Keratinocyte (primary cell): ENCODE measurements around the gene TGFBRAP1. TPM values are rescaled to one million over a fixed set of nuclear protein-coding genes. Genes with fewer than 3 reads are reported as not detected.

Experiments
- DNase-seq: peaks from one replicate; pipeline ENCODE4 v3.0.0-alpha.2; 2011; ENCODE audit warnings: low read depth, missing footprints, low spot score
- FAIRE-seq: peaks from 2 replicates; lab custom pipeline; 2011; peaks lifted over from hg19 to GRCh38; lab: Jason Lieb, UNC
- H2AFZ ChIP-seq: 2 replicates; pipeline ENCODE4 v1.6.0; 2012; ENCODE audit warnings: low read length, control low read depth, inconsistent platforms; ENCODE audit not compliant: control insufficient read depth
- H3K27ac ChIP-seq: 2 replicates; pipeline ENCODE4 v1.5.1; 2011; ENCODE audit warnings: low read length; ENCODE audit not compliant: control insufficient read depth, insufficient read depth
- H3K27me3 ChIP-seq: 3 replicates; pipeline ENCODE4 v1.6.0; 2011; ENCODE audit warnings: low read length; ENCODE audit not compliant: control insufficient read depth, insufficient read depth; ENCODE audit errors: extremely low read depth
- H3K36me3 ChIP-seq, 2 experiments: 2 replicates in 1 of 2; 3 replicates in 1 of 2; pipeline ENCODE4 v1.5.1; 2011; ENCODE audit warnings: low read length in 2 of 2, mild to moderate bottlenecking in 1 of 2; ENCODE audit not compliant: control insufficient read depth in 2 of 2, insufficient read depth in 2 of 2; ENCODE audit errors: extremely low read depth in 1 of 2
- H3K4me1 ChIP-seq: 3 replicates; pipeline ENCODE4 v1.5.1; 2011; ENCODE audit warnings: low read length; ENCODE audit not compliant: control insufficient read depth, insufficient read depth; ENCODE audit errors: extremely low read depth
- H3K4me2 ChIP-seq: 3 replicates; pipeline ENCODE4 v1.6.0; 2011; ENCODE audit warnings: low read depth, low read length; ENCODE audit not compliant: control insufficient read depth, insufficient read depth; ENCODE audit errors: extremely low read depth
- H3K4me3 ChIP-seq, 3 experiments: fragments of 200-600 bp in 1 of 3; sonication (generic) in 1 of 3; 2 replicates in 2 of 3; 3 replicates in 1 of 3; pipeline ENCODE4 v1.5.1; 2011 to 2016; ENCODE audit warnings: low read length in 3 of 3, mild to moderate bottlenecking in 3 of 3, control low read depth in 2 of 3, inconsistent platforms in 1 of 3, low read depth in 1 of 3, mixed read lengths in 1 of 3, mixed run types in 1 of 3, moderate library complexity in 1 of 3; ENCODE audit not compliant: control insufficient read depth in 2 of 3, insufficient read depth in 2 of 3; ENCODE audit errors: extremely low read depth in 1 of 3
- H3K79me2 ChIP-seq: 2 replicates; pipeline ENCODE4 v1.6.0; 2012; ENCODE audit warnings: low read length; ENCODE audit not compliant: control insufficient read depth, insufficient read depth
- H3K9ac ChIP-seq: 3 replicates; pipeline ENCODE4 v1.6.0; 2011; ENCODE audit warnings: low read length; ENCODE audit not compliant: control insufficient read depth, insufficient read depth; ENCODE audit errors: extremely low read depth
- H3K9me1 ChIP-seq: 3 replicates; pipeline ENCODE4 v1.6.0; 2011; ENCODE audit warnings: low read length; ENCODE audit not compliant: control insufficient read depth, insufficient read depth; ENCODE audit errors: extremely low read depth
- H3K9me3 ChIP-seq: 2 replicates; pipeline ENCODE4 v1.5.1; 2012; ENCODE audit warnings: low read depth, low read length; ENCODE audit not compliant: control insufficient read depth
- H4K20me1 ChIP-seq: 3 replicates; pipeline ENCODE4 v1.6.0; 2011; ENCODE audit warnings: low read length; ENCODE audit not compliant: control insufficient read depth, insufficient read depth; ENCODE audit errors: extremely low read depth
- CTCF ChIP-seq, 3 experiments: IDR thresholded peaks in 1 of 3; conservative IDR thresholded peaks in 1 of 3; optimal IDR thresholded peaks in 1 of 3; 2 replicates in 2 of 3; 3 replicates in 1 of 3; pipeline versions ENCODE3 to v1.5.1; 2011; ENCODE audit warnings: low read length in 3 of 3, mild to moderate bottlenecking in 3 of 3, moderate library complexity in 2 of 3, control low read depth in 1 of 3, inconsistent platforms in 1 of 3; ENCODE audit not compliant: insufficient read depth in 2 of 3; ENCODE audit errors: extremely low read depth in 1 of 3
- EZH2 ChIP-seq: IDR thresholded peaks from one replicate; pipeline ENCODE4 v1.6.1; 2012; ENCODE audit warnings: inconsistent platforms, mild to moderate bottlenecking, low read length, moderate library complexity
- dilution Hi-C: fragments of 300-500 bp; cut with MboI; formaldehyde crosslinking; loops from one replicate; pipeline ENCODE4 v1.7.0; 2020; ENCODE audit warnings: low sequenced_read_pairs; ENCODE audit not compliant: extremely low pct_ligation_motif_present
- polyA plus RNA-seq, 5 experiments: library from polyadenylated mRNA; depleted of rRNA in 3 of 5; stranded (reverse) in 3 of 5; stranded (forward) in 1 of 5; unstranded in 1 of 5; fragments of >200 nt; gene quantifications; 1 replicate in 1 of 5; 2 replicates in 3 of 5; 3 replicates in 1 of 5; pipeline versions ENCODE4 v1.2.1 to v1.2.3, GENCODE V29; 2011 to 2012; ENCODE audit warnings: missing spikeins in 2 of 5, low read depth in 1 of 5, low replicate concordance in 1 of 5

The TGFBRAP1 gene
- polyA plus RNA-seq, 1 donor (not counting 4 experiments of a cell fraction or from before 2014, with no cell fraction given) = 9.3 TPM

- no peak overlapping the region for H3K9ac ChIP-seq
- H3K4me3 ChIP-seq = no peak overlapping the region
- H3K79me2 ChIP-seq = no peaks in the 10 kb centered on the region
- no peak overlapping the region for H2AFZ ChIP-seq
- DNase-seq (no peak), FAIRE-seq (no peak)
- no peaks in the 10 kb centered on the region for H4K20me1 ChIP-seq
- no peak overlapping the region for H3K27ac ChIP-seq
- H3K4me2 ChIP-seq = no peak overlapping the region
- no peaks in the 10 kb centered on the region for H3K9me3 ChIP-seq
- peaks cover 4% of the 10 kb centered on the region for H3K27me3 ChIP-seq
- no peaks in the 10 kb centered on the region for H3K36me3 ChIP-seq
- dilution Hi-C loops = no loop called here
- H3K9me1 ChIP-seq = no peaks in the 10 kb centered on the region
- H3K4me1 ChIP-seq = no peaks in the 10 kb centered on the region
- no peak for TF ChIP-seq EZH2
- TF ChIP-seq CTCF (optimal IDR thresholded peaks at IDR 0.05 in 1 of 3, IDR thresholded peaks at IDR 0.05 in 1 of 3, conservative IDR thresholded peaks at IDR 0.05 in 1 of 3; ENCODE audit: extremely low read depth in 1 of 3, insufficient read depth in 2 of 3, low read length in 3 of 3) = no peak
Observed at GRCh38 chr2:105248316-105249070, 81.0 kb downstream of the TGFBRAP1 start.

DNA sequence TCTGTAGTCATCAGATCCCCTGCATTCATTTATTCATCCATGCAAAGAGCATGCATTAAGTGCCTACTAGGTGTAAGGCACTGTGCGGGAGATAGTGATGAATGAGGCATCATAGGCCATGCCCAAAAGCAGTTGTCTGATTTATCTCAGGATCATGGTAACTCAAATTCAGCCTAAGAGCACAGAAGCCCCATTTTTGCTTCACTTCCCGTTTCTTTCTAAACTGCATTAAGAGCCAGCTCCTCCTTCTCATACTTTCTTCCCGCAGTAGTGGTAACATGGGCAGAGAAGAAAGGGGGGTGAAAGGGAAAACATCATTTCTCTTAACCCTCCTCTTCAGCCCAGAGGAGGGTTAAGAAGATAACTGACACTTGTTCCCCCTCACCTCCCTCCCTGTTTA is 85.1 kb downstream of the TGFBRAP1 start:
- Histone ChIP-seq H4K20me1 (no peaks in the 10 kb centered on the region), H3K9me1 (no peaks in the 10 kb centered on the region), H3K27ac (no peak overlapping the region), H3K4me2 (no peak overlapping the region), H3K27me3 (peaks cover 4% of the 10 kb centered on the region), H3K9ac (no peak overlapping the region), H2AFZ (no peak overlapping the region), H3K4me1 (no peaks in the 10 kb centered on the region), H3K36me3 (no peaks in the 10 kb centered on the region), H3K79me2 (no peaks in the 10 kb centered on the region), H3K4me3 (no peak overlapping the region), H3K9me3 (no peaks in the 10 kb centered on the region)
- no peak for DNase-seq
- FAIRE-seq = no peak
- dilution Hi-C loops = no loop called here
- TF ChIP-seq EZH2 (no peak), CTCF (optimal IDR thresholded peaks at IDR 0.05 in 1 of 3, IDR thresholded peaks at IDR 0.05 in 1 of 3, conservative IDR thresholded peaks at IDR 0.05 in 1 of 3; ENCODE audit: extremely low read depth in 1 of 3, insufficient read depth in 2 of 3, low read length in 3 of 3) (no peak)
